ENCODE data around the gene EPC1.

The EPC1 gene

DNA sequence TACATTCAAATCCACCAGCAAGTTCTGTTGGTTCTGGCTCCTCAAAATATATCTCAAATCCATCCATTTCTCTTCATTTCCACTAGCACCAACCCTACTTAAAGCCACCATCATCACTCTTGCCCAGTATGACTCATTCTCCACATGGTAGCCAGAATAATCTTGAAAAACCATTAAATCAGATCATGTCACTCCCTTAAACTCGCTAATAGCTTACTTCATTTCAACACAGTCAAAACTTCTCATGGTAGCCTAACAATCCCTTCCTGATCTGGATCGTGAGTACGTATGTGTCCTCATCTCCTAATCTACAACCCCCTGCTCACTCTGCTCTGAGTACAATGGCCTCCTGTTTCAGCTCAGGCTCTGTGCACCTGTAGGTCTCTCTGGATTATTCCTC, 8.7 kb downstream of the EPC1 start:
- in situ Hi-C loops (cut with HindIII; ENCODE audit: low sequenced_read_pairs): no loop called here

DNA sequence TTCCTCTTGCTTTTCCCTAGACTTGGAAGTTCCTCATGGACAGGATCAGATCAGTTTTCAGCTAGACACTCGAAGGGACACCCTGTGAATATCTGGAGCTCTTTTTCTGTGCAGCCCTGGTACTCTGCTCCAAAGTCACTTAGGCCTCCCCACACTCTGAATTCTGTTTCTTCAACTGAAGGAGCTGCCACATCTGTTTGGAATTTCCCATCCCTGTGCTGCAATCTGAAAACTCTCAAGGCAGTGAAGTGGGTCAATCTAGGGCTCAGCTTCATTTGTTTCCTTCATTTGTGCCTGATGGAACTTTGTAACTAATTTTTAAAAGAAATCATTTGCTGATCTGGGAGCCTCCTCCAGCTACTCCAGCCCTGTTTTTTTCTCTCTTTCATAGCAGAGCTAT, 9.6 kb downstream of the EPC1 start:
- in situ Hi-C loops (cut with HindIII; ENCODE audit: low sequenced_read_pairs): no loop called here

DNA sequence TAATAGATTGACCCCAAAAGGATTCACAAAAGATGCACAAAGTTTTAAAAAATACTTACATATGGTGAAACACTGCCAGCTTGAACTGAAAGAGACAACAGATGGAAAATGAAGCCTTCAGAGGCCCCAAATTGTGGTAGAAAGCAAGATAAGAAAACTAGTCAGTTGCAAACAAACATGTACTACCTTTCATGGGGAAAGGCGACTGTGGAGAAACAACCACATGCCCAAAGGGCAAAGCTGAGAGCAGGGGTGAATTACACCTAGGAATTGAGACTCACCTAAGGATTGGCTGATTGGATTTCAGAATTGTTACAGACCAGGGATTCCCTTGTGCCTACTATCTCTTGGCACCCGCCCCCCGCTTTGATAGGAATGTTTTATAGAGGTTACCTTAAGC, 13.1 kb downstream of the EPC1 start:
- in situ Hi-C loops (cut with HindIII; ENCODE audit: low sequenced_read_pairs): no loop called here

DNA sequence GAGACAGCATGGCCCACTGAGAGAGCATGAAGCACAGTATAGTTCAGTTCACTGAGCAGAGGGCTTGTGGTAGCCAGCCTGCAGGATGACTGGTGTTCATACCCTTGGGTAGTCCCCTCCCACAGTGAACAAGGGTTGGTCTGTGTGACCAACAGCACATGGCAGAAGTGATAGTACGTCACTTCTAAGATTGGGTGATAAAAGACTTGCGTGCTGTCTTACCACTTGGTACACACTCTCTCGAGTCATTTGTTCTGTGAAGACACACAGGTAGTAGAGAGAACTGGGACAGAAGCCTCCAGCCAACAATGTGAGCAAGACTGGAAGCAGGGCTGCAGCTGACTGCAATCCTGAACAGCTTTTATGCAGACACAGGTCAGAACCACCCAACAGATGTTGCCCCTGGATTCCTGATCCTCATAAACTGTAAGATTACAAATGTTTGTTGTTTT, 14.6 kb downstream of the EPC1 start:
- in situ Hi-C loops (cut with HindIII; ENCODE audit: low sequenced_read_pairs): no loop called here

DNA sequence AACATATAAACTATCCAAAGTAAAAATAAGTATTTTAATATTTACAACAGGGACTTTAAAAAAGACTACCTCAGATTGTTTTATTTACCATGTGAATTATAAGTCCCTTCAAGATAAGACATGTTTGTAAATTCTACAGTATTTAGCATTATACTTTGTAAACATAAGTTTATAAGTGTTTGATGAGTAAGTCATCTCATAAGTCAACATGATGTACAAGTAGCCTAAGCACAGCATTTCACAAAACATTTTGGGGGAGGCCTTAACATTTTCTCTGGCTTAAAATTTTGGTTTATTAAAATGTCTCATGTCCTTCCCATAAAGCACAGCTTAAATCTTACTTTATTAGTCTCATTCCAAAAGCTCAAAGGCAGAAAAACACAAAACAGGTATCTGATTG, 15.4 kb downstream of the EPC1 start:
- in situ Hi-C loops (cut with HindIII; ENCODE audit: low sequenced_read_pairs): no loop called here

DNA sequence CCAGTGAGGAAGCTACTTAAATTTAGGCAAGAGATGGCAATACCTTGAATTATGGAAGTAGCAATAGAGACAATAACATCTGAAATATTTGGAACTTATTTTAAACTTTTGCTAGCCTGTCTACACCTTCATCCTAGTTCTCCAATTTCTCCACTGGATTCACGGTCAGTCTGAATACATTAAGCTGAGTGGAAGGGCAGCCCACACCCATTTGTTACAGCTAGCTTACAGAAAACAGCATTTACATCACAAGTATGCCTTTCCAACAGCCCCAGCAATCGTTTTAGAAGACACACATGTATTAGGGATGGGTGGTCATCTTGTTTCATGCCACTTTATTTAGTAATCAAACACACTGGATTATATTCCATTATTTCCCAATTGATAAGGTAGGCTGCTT, 16.7 kb downstream of the EPC1 start:
- in situ Hi-C loops (cut with HindIII; ENCODE audit: low sequenced_read_pairs): no loop called here

DNA sequence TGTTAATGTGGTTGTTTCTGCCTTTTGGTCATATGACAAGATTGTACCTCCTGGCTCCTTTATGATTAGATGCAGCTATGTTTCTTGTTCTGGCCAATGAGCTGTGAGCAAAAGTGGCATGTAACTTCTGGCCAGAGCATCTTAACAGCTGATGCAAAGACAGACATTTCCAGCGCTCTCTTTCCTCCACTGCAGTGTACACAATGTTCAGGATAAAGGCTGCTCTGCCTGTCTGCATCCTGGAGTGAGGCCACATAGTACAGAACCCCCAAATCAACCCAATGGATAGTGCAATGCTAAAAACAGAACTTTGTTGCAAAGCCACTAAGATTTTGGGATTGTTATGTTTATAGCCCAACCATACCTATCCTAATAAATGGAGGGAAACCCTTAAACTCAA, 17.9 kb downstream of the EPC1 start:
- in situ Hi-C loops (cut with HindIII; ENCODE audit: low sequenced_read_pairs): no loop called here

DNA sequence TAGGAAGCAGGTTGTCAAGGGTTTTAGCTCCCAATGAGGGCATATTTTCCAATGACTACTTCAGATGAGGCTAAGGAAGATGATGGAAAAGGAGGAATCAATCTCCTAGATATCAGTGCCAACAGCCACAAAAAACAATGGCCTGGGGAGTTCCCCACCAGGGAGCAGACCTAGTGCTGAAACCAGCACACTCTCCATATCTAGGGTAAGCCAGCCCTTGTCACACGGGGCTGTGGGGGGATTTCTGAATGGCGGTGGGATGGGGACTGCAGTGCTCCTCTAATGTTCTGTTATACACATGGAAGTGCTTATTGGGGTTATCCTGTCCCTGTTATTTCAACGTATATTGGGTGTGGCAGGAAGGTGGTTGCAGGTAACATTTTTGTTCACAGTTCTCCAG, 18.5 kb downstream of the EPC1 start:
- in situ Hi-C loops (cut with HindIII; ENCODE audit: low sequenced_read_pairs): no loop called here

DNA sequence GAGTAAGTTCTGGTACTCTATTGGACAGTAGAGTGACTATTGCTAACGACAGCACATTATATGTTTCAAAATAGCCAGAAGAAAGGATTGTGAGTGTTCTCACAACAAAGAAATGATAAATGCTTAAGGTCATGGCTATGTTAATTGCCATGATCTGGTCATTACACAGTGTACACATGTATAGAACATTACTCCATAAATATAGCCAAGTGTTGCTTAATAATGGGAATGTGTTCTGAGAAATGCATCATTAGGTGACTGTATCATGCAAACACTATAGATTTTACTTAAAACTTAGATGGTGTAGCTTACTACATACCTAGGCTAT, 19.6 kb downstream of the EPC1 start:
- in situ Hi-C loops (cut with HindIII; ENCODE audit: low sequenced_read_pairs): no loop called here

DNA sequence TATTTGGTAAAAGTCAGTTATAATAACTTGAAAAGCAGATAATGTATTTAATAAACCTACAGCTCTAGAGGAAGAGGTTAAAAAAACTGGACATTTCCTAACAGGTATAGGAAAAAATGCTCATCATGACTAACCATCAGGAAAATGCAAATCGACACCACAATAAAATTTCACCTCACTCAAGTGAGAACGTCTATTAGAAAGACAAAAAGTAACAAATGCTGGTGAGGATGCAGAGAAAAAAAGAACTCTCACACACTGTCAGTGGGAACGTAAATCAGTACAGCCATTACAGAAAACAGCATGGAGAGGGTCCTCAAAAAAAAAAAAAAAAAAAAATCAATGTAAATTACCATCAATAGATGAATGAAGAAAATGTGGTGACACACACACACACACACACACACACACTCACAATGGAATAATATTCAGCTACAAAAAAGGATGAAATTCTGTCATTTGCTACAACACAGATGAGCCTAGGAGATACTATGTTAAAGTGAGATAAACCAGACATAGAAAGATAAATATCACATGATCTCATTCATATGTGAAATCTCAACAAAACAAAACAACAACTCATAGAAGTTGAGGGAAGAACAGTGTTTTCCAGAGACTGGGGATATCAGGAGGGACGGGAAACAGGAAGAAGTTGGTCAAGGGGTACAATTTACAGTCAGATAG, 20.1 kb downstream of the EPC1 start:
- in situ Hi-C loops (cut with HindIII; ENCODE audit: low sequenced_read_pairs): no loop called here

DNA sequence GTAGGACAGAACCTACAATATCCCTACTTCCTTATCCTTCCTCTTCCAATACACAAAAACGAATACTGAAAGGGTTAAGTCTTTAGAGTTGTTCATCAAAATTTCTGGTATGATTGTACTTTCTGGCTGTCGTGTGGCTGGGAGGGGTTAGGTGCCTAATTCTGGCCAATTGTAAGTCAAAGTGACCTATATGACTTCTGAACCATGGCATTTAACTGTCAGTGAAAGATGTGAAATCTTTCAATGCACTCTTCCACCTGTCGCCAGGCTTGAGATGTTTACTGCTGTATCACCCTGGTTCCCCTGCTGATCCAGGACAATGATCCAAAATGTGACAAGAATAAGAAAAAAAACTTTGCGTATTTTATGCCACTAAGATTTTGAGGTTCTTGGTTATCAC, 20.8 kb downstream of the EPC1 start:
- in situ Hi-C loops (cut with HindIII; ENCODE audit: low sequenced_read_pairs): no loop called here

DNA sequence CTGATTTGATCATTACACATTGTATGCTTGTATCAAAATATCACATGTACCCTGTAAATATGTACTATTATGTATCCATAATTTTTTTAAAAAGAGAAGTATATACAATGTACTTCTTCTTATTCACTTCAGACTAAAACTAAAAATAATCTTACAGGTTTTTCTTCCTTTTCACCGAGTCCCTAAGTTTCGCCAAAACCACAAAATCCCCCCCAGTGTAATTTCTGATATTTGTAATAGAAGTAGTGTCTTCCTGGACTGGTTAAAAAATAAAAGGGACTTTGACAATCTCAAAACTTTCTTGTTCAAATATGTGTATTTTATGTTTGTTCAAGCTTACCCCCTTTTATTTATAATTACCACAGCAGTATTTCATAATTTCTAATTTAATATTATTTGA, 23.9 kb downstream of the EPC1 start:
- in situ Hi-C loops (cut with HindIII; ENCODE audit: low sequenced_read_pairs): no loop called here

DNA sequence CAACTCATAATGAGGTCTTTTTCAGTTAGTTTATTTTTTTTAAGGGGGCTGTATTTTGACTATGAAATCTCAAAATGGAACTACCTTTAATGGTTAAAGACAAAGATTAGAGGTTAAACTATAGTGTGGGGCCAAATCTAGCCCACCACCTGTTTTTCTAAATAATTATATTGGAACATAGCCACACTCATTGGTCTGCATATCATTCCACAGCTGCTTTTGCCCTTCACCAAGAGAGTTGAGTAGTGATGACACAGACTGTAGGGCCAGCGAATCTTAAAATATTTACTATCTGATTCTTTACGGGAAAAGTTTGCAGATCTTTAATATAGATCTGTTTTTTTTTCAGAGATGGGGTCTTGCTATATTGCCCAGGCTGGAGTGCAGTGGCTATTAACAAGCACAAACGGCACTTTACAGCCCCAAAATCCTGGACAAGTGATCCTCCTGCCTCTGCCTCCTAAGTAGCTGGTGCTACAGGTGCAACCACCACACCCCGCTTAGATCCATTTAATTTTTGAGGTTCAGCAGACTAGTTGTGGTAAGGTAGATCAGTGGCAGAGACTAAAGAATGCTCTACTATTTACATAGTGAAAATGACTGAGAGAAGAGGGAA, 25.8 kb downstream of the EPC1 start:
- in situ Hi-C loops (cut with HindIII; ENCODE audit: low sequenced_read_pairs): no loop called here

DNA sequence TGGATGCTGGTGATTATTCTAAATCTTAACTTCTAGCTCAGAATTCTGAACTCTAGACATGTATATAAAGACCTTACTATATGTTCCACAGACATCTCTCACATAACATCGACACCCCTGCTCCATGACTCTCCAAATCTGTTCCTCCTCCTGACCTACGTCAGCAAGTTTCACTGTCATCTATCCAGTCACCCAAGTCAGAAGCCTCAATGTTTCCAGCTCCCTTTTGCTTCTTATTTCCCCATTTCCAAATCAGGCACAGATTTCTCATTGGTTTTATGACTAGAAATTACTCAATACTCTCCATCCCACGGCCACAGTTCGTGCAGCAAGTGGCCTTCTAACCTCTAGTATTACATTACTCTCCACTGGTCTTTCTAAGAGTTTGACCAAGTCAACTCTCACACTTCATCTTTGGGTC, 28.5 kb downstream of the EPC1 start:
- in situ Hi-C loops (cut with HindIII; ENCODE audit: low sequenced_read_pairs): no loop called here

DNA sequence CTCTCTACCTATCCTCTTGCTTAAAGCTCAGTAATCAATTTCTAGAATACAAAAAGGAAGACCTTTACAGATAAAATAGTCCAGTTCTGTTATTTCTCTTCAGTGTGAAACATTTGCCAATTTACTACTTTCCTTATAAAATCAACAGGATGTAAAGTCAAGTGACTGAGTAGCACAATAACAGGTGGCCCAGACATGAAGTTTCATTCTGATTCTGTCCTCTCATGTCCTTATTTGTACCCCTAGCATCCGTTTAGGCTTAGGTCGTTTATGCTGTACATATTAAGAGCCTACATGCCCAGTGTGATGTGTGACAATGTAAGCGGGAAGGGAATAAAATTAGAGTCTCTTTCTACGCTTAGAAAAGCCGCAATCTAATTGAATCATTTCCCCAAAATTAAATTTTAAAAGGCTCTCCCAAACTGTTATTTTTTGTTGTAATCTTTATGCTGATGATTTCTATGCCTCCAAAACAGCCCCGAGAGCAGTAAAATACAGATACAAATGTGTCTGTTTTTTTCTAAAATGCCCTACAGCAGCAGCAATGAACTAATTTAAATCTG, 29.1 kb downstream of the EPC1 start:
- in situ Hi-C loops (cut with HindIII; ENCODE audit: low sequenced_read_pairs): no loop called here

DNA sequence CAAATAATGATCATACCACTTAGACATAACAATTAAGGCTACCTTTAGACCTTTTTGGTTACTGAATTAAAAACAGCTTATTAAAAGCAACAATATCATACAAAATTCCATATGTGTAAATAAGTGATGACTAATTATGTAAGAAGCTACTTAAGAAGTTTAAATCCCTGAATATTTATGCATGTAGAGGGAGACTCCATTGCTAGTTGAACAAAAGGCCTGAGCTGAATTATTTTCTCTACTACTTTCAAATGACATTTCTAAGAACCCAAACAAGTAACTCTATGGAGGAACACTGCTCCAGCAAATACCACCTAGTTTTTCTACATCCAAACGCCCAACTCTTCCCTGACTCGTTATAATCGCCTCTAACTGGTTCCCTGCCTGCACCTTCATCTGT, 31.5 kb downstream of the EPC1 start:
- in situ Hi-C loops (cut with HindIII; ENCODE audit: low sequenced_read_pairs): no loop called here

DNA sequence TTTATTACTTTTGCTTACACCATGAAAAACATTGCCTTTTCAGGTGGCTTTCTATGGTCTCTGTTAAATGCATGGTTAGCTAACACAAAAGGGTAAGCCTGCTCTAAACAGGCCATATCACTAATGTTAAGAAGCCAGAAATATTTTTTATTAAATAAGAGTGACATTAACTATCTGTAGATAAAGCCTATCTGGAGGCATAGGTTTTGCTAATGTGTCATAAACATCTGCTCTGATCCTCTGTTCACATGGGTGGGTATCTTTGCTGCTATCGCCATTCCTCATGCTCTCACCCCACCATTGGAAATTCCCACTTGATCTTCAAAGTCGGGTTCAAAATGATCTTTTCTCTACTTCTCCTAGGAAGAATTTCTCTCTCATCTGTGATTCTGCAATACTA, 32.4 kb downstream of the EPC1 start:
- in situ Hi-C loops (cut with HindIII; ENCODE audit: low sequenced_read_pairs): no loop called here

DNA sequence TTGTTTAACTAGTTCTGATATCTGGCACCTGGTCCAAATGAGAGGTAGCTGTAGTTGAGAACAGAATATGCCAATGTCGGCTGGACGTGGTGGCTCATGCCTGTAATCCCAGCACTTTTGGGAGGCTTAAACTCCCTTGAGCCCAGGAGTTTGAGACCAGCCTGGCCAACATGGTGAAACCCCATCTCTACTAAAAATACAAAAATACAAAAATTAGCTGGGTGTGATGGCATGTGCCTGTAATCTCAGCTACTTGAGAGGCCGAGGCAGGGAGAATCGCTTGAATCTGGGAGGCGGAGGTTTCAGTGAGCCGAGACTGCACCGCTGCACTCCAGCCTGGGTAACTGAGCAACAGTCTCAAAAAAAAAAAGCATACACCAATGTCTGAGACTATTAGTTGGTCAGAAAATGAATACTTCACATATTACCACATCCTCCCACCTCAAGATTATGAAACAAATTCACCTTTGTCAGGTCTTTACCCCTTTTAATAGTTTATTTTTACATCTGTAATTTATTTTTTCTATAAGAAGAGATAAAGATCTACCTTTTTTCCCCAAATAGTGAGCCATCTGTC, 38.8 kb downstream of the EPC1 start:
- in situ Hi-C loops (cut with HindIII; ENCODE audit: low sequenced_read_pairs): no loop called here

DNA sequence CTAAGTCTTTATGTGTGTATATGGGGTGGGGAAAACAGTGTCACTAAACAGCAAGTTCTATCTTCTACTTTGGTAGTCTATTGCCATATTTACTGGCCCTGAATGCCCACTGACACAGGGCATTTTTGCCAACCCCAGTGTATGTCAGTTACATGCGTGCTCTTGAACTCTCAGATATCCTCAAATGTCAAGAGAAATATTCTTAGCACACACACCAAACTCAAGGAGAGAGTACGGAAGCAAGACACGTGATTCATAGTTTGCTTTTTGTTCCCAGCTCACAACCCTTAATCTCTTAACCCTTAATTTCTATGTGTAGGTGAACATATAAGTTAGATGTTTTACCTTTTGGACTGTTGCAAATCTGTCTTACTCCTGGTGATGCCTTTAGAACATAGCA, 39.3 kb downstream of the EPC1 start:
- in situ Hi-C loops (cut with HindIII; ENCODE audit: low sequenced_read_pairs): no loop called here

DNA sequence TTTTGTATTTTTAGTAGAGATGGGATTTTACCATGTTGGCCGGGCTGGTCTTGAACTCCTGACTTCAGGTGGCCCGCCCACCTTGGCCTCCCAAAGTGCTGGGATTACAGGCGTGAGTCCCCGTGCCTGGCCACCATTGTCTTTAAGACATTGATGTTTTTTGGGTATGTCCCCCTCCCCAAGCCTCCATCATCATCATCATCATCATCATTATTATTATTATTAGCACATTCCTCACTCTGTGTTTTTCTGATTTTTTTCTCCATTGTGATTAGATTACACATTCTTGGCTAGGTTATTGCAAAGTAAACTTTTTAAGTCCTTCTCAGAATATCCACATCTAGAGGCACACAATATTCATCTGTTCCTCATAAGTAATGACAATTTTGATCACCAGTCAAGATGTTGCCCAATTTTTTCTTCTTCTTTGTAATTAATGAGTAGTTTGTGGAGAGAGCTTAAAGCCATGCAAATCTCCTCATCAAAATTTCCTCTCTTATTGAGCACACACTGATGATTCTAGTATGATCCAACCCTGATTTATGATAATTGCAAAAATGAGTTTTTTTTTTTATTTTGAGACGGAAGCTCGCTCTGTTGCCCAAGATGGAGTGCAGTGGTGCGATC, 47.5 kb downstream of the EPC1 start:
- in situ Hi-C loops (cut with HindIII; ENCODE audit: low sequenced_read_pairs): no loop called here

DNA sequence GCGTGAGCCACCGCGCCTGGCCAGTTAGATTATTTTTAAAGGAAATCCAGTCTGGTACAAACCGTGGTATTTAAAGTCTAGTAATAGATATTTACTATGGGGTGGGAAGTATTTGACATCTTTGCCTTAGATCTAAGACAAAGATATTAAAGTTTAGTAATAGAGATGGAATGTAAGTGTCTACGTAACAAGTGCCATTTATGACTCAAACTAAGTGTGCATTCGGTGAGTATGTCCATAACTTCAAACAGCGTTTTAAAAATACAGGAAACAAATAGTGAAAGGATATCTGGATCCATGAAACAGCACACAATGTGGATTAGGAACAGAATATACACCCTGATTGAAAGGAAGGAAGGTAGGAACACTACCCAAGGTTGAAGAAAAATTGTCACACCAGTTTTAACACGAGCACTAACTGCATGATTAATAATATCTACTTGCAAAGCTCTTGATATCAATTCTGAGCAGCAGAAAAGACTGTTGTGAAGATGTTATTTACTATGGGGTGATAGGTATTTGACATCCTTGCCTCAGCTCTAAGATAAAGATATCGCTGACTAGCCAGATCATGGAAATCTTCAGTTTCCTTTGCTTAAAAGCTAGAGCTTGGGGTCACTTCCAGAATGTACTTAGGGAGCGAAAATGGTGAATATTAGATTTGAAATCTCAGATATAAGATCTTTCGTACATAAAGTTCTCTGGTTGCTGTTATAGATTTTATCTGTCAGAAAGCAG, 48.7 kb downstream of the EPC1 start:
- in situ Hi-C loops (cut with HindIII; ENCODE audit: low sequenced_read_pairs): no loop called here
